Activated naive CD4-positive, alpha-beta T cell treated with anti-CD3 and anti-CD28 coated beads, Interleukin-2, amount 50 U/mL, for 24 hours (primary cell): Measurements from ENCODE around the gene HMCN2.

ENCODE experiments used
- H3K27ac Mint-ChIP-seq: one replicate; pipeline ENCODE4 v1.8.0; 2021; ENCODE audit warnings: mild to moderate bottlenecking, mixed read lengths
- H3K27me3 Mint-ChIP-seq: one replicate; pipeline ENCODE4 v1.8.0; 2021; ENCODE audit warnings: mixed read lengths
- H3K36me3 Mint-ChIP-seq: one replicate; pipeline ENCODE4 v1.8.0; 2021; ENCODE audit warnings: mixed read lengths
- H3K4me1 Mint-ChIP-seq: one replicate; pipeline ENCODE4 v1.8.0; 2021; ENCODE audit warnings: mixed read lengths
- H3K4me3 Mint-ChIP-seq: one replicate; pipeline ENCODE4 v1.8.0; 2021; ENCODE audit warnings: mild to moderate bottlenecking, mixed read lengths
- H3K9me3 Mint-ChIP-seq: one replicate; pipeline ENCODE4 v1.8.0; 2021; ENCODE audit warnings: mixed read lengths

Gene HMCN2

GRCh38 chr9:130378875-130379648, 113.5 kb downstream of the HMCN2 start:
- no peaks in the 10 kb centered on the region for H3K9me3 Mint-ChIP-seq
- H3K4me3 Mint-ChIP-seq: no peak overlapping the region
- no peaks in the 10 kb centered on the region for H3K36me3 Mint-ChIP-seq
- H3K27ac Mint-ChIP-seq: no peak overlapping the region
- H3K4me1 Mint-ChIP-seq: no peaks in the 10 kb centered on the region
- H3K27me3 Mint-ChIP-seq: peaks cover 2% of the 10 kb centered on the region

DNA sequence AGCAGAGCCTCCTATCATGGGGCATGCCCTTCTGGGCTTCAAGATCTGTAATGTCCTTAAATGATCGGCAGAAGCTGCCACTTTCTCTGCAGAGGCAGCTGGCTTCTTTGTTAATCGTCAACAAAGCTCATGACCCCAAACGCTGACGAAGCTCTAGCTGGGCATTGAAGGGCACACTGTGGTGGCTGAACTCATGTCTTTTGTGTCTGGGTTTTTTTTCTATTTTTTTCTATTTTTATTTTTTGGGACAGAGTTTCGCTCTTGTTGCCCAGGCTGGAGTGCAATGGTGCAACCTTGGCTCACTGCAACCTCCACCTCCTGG, 114.0 kb downstream of the HMCN2 start:
- H3K36me3 Mint-ChIP-seq: no peaks in the 10 kb centered on the region

DNA sequence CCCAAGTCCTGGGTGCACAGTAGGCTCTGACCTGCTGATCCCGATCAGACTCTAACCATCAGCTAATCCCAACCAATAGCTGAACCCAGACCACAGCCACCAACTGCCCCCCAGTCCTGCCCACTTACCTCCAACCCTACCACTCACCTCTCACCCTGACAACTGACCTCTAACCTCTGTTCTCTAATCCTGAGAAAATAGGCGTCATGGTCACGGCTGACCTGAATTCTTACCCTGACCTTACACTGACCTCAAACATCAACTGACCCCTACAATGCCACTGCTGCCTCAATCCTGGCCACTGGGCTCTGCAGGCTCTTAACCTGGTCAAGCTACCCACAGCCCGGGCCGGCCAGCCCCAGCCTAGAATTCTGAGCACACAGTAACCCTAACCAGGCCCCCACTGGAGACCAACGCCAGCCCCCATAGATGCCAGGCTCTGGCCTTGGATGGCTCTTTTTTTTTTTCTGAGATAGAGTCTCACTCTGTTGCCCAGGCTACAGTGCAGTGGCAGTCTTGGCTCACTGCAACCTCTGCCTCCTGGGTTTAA, 115.4 kb downstream of the HMCN2 start:
- no peaks in the 10 kb centered on the region for H3K9me3 Mint-ChIP-seq
- H3K27me3 Mint-ChIP-seq: peaks cover 2% of the 10 kb centered on the region
- no peak overlapping the region for H3K4me3 Mint-ChIP-seq
- H3K36me3 Mint-ChIP-seq: no peaks in the 10 kb centered on the region
- no peaks in the 10 kb centered on the region for H3K4me1 Mint-ChIP-seq
- no peak overlapping the region for H3K27ac Mint-ChIP-seq

More for the DNA sequence above, 114.0 kb downstream of the HMCN2 start:
- no peaks in the 10 kb centered on the region for H3K4me1 Mint-ChIP-seq
- H3K27ac Mint-ChIP-seq: no peak overlapping the region
- H3K4me3 Mint-ChIP-seq: no peak overlapping the region
- no peaks in the 10 kb centered on the region for H3K9me3 Mint-ChIP-seq
- H3K27me3 Mint-ChIP-seq: peaks cover 2% of the 10 kb centered on the region

GRCh38 chr9:130381660-130382059, 116.1 kb downstream of the HMCN2 start:
- no peaks in the 10 kb centered on the region for H3K36me3 Mint-ChIP-seq
- no peaks in the 10 kb centered on the region for H3K4me1 Mint-ChIP-seq
- no peak overlapping the region for H3K4me3 Mint-ChIP-seq
- peaks cover 2% of the 10 kb centered on the region for H3K27me3 Mint-ChIP-seq
- H3K27ac Mint-ChIP-seq: no peak overlapping the region
- no peaks in the 10 kb centered on the region for H3K9me3 Mint-ChIP-seq

- Mint-ChIP-seq H3K27me3 (peaks cover 2% of the 10 kb centered on the region), H3K27ac (no peak overlapping the region), H3K4me1 (no peaks in the 10 kb centered on the region), H3K9me3 (no peaks in the 10 kb centered on the region), H3K36me3 (no peaks in the 10 kb centered on the region), H3K4me3 (no peak overlapping the region)
Observed at GRCh38 chr9:130382096-130382495, 116.5 kb downstream of the HMCN2 start.

DNA sequence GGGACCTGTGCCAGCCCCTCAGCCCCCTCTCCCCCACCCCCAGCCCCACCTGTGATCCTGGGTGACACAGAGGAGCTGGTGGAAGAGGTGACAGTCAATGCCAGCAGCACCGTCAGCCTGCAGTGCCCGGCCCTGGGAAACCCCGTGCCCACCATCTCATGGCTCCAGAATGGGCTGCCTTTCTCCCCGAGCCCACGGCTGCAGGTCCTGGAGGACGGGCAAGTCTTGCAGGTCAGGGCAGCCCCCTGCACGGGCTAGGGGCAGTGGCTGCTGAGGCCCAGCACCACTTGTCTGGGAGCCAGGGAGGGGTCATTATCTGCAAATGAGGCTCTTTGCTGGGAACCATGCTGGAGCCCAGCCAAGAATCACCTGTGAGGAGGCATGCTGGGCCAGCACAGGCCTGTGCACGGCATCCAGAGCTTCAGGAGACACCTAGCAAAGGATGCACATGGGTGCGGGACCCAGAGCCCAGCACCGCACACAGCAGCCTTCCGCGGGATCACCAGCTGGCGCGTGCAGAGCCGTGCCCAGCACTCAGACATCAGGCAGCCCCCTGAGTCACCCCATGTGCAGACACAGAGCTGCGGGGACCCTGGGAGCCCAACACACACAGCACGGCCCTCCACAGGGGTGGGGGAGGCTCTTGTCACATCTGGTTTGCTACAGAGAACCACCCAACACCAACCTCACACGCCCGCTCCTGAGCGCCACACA, 117.2 kb downstream of the HMCN2 start:
- H3K4me3 Mint-ChIP-seq: no peak overlapping the region
- H3K9me3 Mint-ChIP-seq: no peaks in the 10 kb centered on the region
- H3K27ac Mint-ChIP-seq: no peak overlapping the region
- peaks cover 2% of the 10 kb centered on the region for H3K27me3 Mint-ChIP-seq
- H3K4me1 Mint-ChIP-seq: no peaks in the 10 kb centered on the region
- H3K36me3 Mint-ChIP-seq: no peaks in the 10 kb centered on the region

DNA sequence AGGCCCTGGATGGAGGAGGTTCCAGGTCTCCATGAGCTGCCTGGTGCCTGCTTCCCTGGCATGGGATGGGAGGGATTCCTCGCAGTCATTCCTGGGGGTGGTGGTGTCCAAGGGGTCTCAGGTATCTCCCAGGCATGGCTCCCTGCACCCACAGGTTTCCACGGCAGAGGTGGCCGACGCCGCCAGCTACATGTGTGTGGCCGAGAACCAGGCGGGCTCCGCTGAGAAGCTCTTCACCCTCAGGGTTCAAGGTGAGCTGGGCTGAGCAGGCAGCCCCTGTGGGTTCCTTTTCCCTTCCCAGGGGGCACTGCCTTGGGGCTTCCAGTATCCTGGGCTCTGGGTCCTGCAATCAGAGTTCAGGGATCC, 117.8 kb downstream of the HMCN2 start:
- Mint-ChIP-seq H3K27me3 (peaks cover 2% of the 10 kb centered on the region), H3K27ac (no peak overlapping the region), H3K4me1 (no peaks in the 10 kb centered on the region), H3K36me3 (no peaks in the 10 kb centered on the region), H3K4me3 (no peak overlapping the region), H3K9me3 (no peaks in the 10 kb centered on the region)

GRCh38 chr9:130383979-130384676, 118.6 kb downstream of the HMCN2 start:
- Mint-ChIP-seq H3K27me3 (peaks cover 2% of the 10 kb centered on the region), H3K4me3 (no peak overlapping the region), H3K9me3 (no peaks in the 10 kb centered on the region), H3K36me3 (no peaks in the 10 kb centered on the region), H3K27ac (no peak overlapping the region), H3K4me1 (no peaks in the 10 kb centered on the region)

DNA sequence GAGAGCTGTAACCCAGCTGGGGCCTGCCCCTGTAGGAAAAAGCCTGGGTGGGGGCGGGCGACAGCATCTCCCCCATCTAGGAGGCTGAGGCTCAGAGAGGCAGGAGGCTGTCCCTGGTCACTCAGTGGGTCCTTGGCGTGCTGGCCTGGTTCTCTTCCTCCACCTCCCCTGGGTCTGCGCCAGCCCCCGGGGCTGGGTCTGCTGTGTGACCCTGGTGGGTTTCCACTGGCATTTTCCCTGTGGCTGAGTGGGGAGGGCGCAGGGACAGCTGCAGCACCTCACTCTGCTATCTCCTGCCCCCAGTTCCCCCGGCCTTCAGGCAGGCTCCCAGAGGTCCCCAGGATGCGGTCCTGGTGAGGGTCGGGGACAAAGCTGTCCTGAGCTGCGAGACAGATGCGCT, 119.7 kb downstream of the HMCN2 start:
- Mint-ChIP-seq H3K4me1 (no peaks in the 10 kb centered on the region), H3K36me3 (no peaks in the 10 kb centered on the region), H3K27me3 (peaks cover 2% of the 10 kb centered on the region), H3K9me3 (no peaks in the 10 kb centered on the region), H3K4me3 (no peak overlapping the region), H3K27ac (no peak overlapping the region)

DNA sequence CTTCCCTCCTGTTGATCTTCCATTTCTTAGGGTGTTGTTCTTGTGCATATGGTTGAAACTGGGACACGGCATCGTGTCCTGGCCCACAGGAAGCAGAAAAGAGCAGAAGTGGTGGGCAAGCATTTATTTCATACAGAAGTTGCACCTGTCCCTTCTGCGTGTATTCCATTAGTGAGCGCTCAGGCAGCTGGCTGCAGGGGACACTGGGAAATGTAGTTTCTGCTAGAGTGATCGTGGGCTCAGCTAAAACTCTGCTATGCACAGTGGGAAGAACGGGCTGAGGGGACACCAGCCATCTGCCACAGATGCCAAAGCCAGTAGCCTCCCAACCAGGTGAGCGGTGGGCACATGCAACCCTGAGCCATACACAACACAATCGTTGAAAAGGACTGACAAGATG, 121.8 kb downstream of the HMCN2 start:
- Mint-ChIP-seq H3K4me1 (no peaks in the 10 kb centered on the region), H3K9me3 (no peaks in the 10 kb centered on the region), H3K4me3 (no peak overlapping the region), H3K27me3 (no peaks in the 10 kb centered on the region), H3K36me3 (no peaks in the 10 kb centered on the region), H3K27ac (no peak overlapping the region)

DNA sequence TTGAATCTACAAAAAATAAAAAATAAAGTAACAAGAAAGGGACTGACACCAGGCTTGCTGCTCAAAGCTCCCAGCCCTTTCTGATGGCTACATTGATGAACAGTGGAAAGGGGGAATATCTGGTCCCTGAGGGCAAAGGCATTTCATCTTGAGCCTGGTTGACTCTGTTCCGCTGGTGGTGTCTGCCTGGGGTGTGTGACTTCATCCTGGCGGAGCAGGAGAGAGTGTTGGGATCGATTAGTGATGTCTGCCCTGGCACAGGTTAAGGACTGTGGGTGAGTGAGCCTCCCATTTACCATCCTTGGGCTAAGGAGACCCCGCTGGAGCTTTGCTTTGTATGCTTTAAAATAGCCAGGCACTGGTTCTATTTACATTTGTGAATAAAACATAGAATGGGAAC, 122.3 kb downstream of the HMCN2 start:
- Mint-ChIP-seq H3K27ac (no peak overlapping the region), H3K4me3 (no peak overlapping the region), H3K9me3 (no peaks in the 10 kb centered on the region), H3K4me1 (no peaks in the 10 kb centered on the region), H3K36me3 (no peaks in the 10 kb centered on the region), H3K27me3 (no peaks in the 10 kb centered on the region)

DNA sequence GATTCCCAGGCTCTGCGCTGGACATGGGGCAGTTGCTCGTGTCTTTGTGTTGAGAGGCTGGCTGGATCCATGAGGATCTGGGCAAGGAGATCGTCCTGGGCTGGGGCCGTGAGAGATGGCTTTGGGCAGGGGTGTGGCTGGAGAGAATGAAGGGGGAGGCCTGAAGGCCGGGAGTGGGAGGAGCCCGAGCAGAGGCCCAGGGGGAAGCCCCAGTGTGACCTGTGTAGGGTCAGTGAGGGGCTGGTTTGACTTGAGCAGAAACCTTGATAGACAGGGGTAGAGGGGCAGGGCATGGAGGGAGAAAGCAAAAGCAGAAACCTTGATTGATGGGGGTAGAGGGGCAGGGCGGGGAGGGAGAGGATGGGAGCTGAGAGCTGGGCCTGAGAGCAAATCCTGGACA, 124.8 kb downstream of the HMCN2 start:
- Mint-ChIP-seq H3K9me3 (no peaks in the 10 kb centered on the region), H3K27ac (no peak overlapping the region)

GRCh38 chr9:130390986-130391385, 125.4 kb downstream of the HMCN2 start:
- Mint-ChIP-seq H3K27me3 (no peaks in the 10 kb centered on the region), H3K9me3 (no peaks in the 10 kb centered on the region), H3K27ac (no peak overlapping the region), H3K4me1 (no peaks in the 10 kb centered on the region), H3K36me3 (no peaks in the 10 kb centered on the region), H3K4me3 (no peak overlapping the region)

More for the DNA sequence above, 124.8 kb downstream of the HMCN2 start:
- Mint-ChIP-seq H3K4me3 (no peak overlapping the region), H3K27me3 (no peaks in the 10 kb centered on the region), H3K36me3 (no peaks in the 10 kb centered on the region), H3K4me1 (no peaks in the 10 kb centered on the region)

DNA sequence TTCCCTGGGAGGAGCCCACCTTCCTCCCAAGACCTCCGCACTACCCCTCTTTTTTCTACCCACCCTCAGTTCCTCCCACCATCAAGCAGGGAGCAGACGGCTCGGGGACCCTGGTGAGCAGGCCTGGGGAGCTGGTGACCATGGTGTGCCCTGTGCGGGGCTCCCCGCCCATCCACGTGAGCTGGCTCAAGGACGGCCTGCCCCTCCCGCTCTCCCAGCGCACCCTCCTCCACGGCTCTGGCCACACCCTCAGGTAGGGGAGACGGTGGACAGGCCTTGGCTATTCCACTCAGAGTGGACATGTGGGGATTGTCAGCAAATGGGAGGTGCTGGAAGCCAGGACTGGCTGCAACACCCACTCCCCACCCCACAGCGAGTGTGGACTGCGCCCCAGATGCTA, 126.3 kb downstream of the HMCN2 start:
- no peaks in the 10 kb centered on the region for H3K27me3 Mint-ChIP-seq
- H3K4me1 Mint-ChIP-seq: no peaks in the 10 kb centered on the region
- H3K9me3 Mint-ChIP-seq: no peaks in the 10 kb centered on the region
- no peak overlapping the region for H3K27ac Mint-ChIP-seq
- no peak overlapping the region for H3K4me3 Mint-ChIP-seq
- no peaks in the 10 kb centered on the region for H3K36me3 Mint-ChIP-seq

- H3K36me3 Mint-ChIP-seq: no peaks in the 10 kb centered on the region
- H3K27ac Mint-ChIP-seq: no peak overlapping the region
- H3K4me1 Mint-ChIP-seq: no peaks in the 10 kb centered on the region
- H3K27me3 Mint-ChIP-seq: no peaks in the 10 kb centered on the region
- H3K9me3 Mint-ChIP-seq: no peaks in the 10 kb centered on the region
- no peak overlapping the region for H3K4me3 Mint-ChIP-seq
Observed at GRCh38 chr9:130393681-130394071, 128.1 kb downstream of the HMCN2 start.

DNA sequence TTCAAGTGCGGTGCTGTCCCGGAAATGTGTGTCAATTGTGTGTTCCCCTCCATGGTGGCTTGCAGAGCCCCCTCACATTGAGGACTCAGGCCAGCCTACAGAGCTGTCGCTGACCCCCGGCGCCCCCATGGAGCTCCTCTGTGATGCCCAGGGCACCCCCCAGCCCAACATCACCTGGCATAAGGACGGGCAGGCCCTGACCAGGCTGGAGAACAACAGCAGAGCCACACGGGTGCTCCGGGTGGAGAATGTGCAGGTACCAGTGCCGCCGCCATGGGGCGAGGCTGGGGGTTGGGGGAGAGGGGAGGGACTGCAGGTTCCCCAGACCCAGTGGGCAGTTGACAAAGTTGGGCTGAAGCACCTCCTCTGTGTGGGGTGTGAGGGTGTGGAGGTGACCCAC, 128.8 kb downstream of the HMCN2 start:
- no peaks in the 10 kb centered on the region for H3K27me3 Mint-ChIP-seq
- H3K4me1 Mint-ChIP-seq: no peaks in the 10 kb centered on the region
- no peak overlapping the region for H3K4me3 Mint-ChIP-seq
- no peaks in the 10 kb centered on the region for H3K36me3 Mint-ChIP-seq
- H3K27ac Mint-ChIP-seq: no peak overlapping the region
- no peaks in the 10 kb centered on the region for H3K9me3 Mint-ChIP-seq
